ENCODE measurements around the gene SHTN1. TPM values are rescaled to one million over a fixed set of nuclear protein-coding genes. Genes with fewer than 3 reads are reported as not detected.

The SHTN1 gene
- total and polyA plus RNA-seq, 10 of the 15 experiments (the other 5 are each of a cell fraction or from before 2014, with no cell fraction given): 0.79 to 4.0 (median 2.0) TPM

DNA sequence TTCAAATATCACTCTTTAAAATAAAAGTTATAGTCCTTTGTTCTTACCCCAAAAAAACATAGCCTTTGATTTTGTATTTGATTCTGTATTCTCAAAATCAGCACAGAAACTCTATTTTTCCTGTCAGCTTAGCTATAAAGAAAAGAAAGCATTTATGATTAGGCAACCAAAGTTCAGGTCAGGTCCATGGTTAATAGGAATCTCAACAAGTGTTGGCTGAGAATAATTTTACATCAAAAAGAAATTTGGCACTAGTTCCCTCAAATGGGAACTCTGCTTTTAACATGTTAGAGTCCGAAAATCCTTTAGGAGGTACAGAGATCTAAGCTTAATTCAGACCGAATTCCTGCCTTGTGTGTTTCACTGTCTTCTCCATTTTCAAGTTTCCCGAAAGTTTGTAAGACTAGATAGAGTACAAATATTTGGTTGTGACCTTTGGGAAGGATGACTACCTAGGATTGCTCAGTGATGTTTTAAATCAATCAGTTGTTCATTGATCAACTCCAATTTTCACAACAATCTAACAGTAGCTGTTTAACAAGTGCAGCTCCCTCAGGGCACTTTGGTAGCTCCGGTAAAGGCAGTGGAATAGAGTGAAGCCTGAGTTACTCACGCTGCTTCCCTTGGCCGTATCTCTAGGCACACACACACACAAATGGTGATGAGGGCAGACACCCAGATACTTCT lies 164.5 kb downstream of the SHTN1 start:
- 76% methylated on average over 6 of the region's 6 CpGs for WGBS (ENCODE audit: insufficient coverage, insufficient replicate concordance, low lambda C conversion rate, missing lambda C conversion rate)
- no peaks in the 10 kb centered on the region; a peak in 1 of 4 replicates for H3K27me3 ChIP-seq (replicated peaks in 1 of 2; ENCODE audit: control insufficient read depth in 2 of 2, insufficient read depth in 2 of 2, low read length in 1 of 2)
- peaks cover 5% of the 10 kb centered on the region for H3K4me1 ChIP-seq (ENCODE audit: control insufficient read depth, insufficient read depth, low read length)
- in situ Hi-C loops (cut with MboI): no loop called here
- H2AFZ ChIP-seq (ENCODE audit: control insufficient read depth, low read depth, low read length): no peak overlapping the region
- no peaks in the 10 kb centered on the region; the same call in 1 of the 2 replicates for H3K79me2 ChIP-seq (ENCODE audit: control insufficient read depth, insufficient read depth, low read length)
- RAD21 ChIA-PET (ENCODE audit: unreplicated experiment): interaction anchor here (1.2 to 1.4 kb wide), 2 partner anchors 9 to 298 kb away, joined by 3 to 5 read pairs; partner anchors contain the start of gene ENO4
- H3K27ac ChIP-seq (ENCODE audit: control insufficient read depth, insufficient read depth): no peak overlapping the region
- SMC1A ChIA-PET (ENCODE audit: uncharacterized antibody, unreplicated experiment): interaction anchor here (0.8 kb wide), 1 partner anchor 27 kb away, joined by 3 read pairs; no protein-coding TSS in a partner anchor
- no peak overlapping the region for H3K9ac ChIP-seq (ENCODE audit: control insufficient read depth, insufficient read depth, low read length)
- POLR2A ChIA-PET: no interaction called here
- intact Hi-C loops (cut with micrococcal nuclease; ENCODE audit: unreplicated experiment): no loop called here
- DNase-seq (ENCODE audit: low read depth, low spot score) (no peak), ATAC-seq (no peak), FAIRE-seq (no peak)
- H3K4me2 ChIP-seq (ENCODE audit: control insufficient read depth, insufficient read depth): no peak overlapping the region
- no peak overlapping the region for H3K4me3 ChIP-seq
- H3K36me3 ChIP-seq (ENCODE audit: control insufficient read depth in 2 of 2, insufficient read depth in 2 of 2, low read length in 1 of 2): no peaks in the 10 kb centered on the region
- BruUV-seq (replicated peaks): no TSS peak
- CTCF ChIA-PET: interaction anchor here (2.1 to 4.3 kb wide), 2 partner anchors 52 to 335 kb away, joined by 5 to 24 read pairs; no protein-coding TSS in a partner anchor
- no peaks in the 10 kb centered on the region for H4K20me1 ChIP-seq (ENCODE audit: control insufficient read depth, insufficient read depth)
- TF ChIP-seq TAF1 (IDR thresholded peaks at IDR 0.05; ENCODE audit: borderline replicate concordance, low read depth, low read length): no peak
- TF ChIP-seq, protein P1, sequence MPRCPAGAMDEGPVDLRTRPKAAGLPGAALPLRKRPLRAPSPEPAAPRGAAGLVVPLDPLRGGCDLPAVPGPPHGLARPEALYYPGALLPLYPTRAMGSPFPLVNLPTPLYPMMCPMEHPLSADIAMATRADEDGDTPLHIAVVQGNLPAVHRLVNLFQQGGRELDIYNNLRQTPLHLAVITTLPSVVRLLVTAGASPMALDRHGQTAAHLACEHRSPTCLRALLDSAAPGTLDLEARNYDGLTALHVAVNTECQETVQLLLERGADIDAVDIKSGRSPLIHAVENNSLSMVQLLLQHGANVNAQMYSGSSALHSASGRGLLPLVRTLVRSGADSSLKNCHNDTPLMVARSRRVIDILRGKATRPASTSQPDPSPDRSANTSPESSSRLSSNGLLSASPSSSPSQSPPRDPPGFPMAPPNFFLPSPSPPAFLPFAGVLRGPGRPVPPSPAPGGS (IDR thresholded peaks at IDR 0.05; ENCODE audit: borderline replicate concordance, insufficient read depth, low read depth, low read length, poor library complexity, severe bottlenecking): no peak
- no peak for TF ChIP-seq FOXM1 (IDR thresholded peaks at IDR 0.05; ENCODE audit: low read depth, low read length)
- TF ChIP-seq ZNF217 (IDR thresholded peaks at IDR 0.05): no peak
- TF ChIP-seq NBN (IDR thresholded peaks at IDR 0.05): no peak
- H3K9me3 ChIP-seq (replicated peaks; ENCODE audit: control insufficient read depth, insufficient read depth, low read length): no peaks in the 10 kb centered on the region

Data from GM12878 (cell line).